Activated T-cell treated with anti-CD3 and anti-CD28 coated beads, Interleukin-2, amount 50 U/mL, for 72 hours (primary cell): Measurements from ENCODE around the gene AGBL4. TPM values are rescaled to one million over a fixed set of nuclear protein-coding genes. Genes with fewer than 3 reads are reported as not detected.

Experiments
- ATAC-seq, 2 donors: fragments of 150-1000 bp; cut with Tn5 transposase; replicated peaks in 1 of 2; 2 replicates each; pipeline ENCODE4 v1.10.0; 2021; ENCODE audit warnings: moderate library complexity in 2 of 2, mild to moderate bottlenecking in 1 of 2
- DNase-seq, 2 donors: peaks; one replicate each; pipeline ENCODE4 v3.0.0; 2021 to 2022; ENCODE audit warnings: mixed read lengths in 1 of 2
- H3K27ac Mint-ChIP-seq: one replicate; pipeline ENCODE4 v1.8.0; 2022; ENCODE audit warnings: mild to moderate bottlenecking, moderate library complexity, mixed read lengths
- H3K27me3 Mint-ChIP-seq: one replicate; pipeline ENCODE4 v1.8.0; 2022; ENCODE audit warnings: low read depth, mixed read lengths
- H3K36me3 Mint-ChIP-seq, 2 donors: one replicate each; pipeline ENCODE4 v1.8.0; 2022; ENCODE audit warnings: mixed read lengths in 2 of 2, mild to moderate bottlenecking in 1 of 2; ENCODE audit not compliant: insufficient read depth in 2 of 2
- H3K4me1 Mint-ChIP-seq: one replicate; pipeline ENCODE4 v1.8.0; 2022; ENCODE audit warnings: low read depth, mixed read lengths
- H3K4me3 Mint-ChIP-seq, 2 donors: one replicate each; pipeline ENCODE4 v1.8.0; 2022; ENCODE audit warnings: mild to moderate bottlenecking in 2 of 2, mixed read lengths in 2 of 2, moderate library complexity in 2 of 2
- H3K9me3 Mint-ChIP-seq, 2 donors: one replicate each; pipeline ENCODE4 v1.8.0; 2022; ENCODE audit warnings: mixed read lengths in 2 of 2
- total RNA-seq, 2 donors: library from RNA; stranded (reverse); gene quantifications; one replicate each; pipeline ENCODE4 v1.2.3, GENCODE V29; 2022

Gene AGBL4
- total RNA-seq, 2 donors from 2014 or later = not detected

DNA sequence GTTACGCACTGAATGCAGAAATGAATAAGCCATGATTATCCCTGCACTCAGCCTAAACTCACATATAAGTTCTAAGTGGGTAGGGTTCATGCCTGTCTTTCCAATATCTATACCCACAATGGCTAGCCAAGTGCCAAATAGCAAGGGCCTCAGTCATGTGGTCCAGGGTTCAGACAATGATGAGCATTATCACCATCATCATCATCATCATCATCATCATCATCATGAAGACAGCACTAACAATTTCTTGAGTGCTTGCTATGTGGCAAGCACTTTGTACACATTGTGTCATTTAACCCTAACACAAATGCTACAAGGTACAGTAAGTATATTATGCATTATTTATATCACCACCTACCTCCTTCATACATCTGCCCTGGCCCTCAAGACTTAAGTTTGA lies 500.0 kb downstream of the AGBL4 start:
- H3K4me1 Mint-ChIP-seq = no peaks in the 10 kb centered on the region
- no peak overlapping the region for H3K4me3 Mint-ChIP-seq
- DNase-seq (no peak), ATAC-seq (no peak)
- no peaks in the 10 kb centered on the region for H3K36me3 Mint-ChIP-seq
- no peaks in the 10 kb centered on the region for H3K27me3 Mint-ChIP-seq
- peaks cover 0 to 2% of the 10 kb centered on the region in 2 donors for H3K9me3 Mint-ChIP-seq
- H3K27ac Mint-ChIP-seq = no peak overlapping the region

- H3K4me3 Mint-ChIP-seq = no peak overlapping the region
- no peak overlapping the region for H3K27ac Mint-ChIP-seq
- peaks cover 0 to 5% of the 10 kb centered on the region in 2 donors for H3K9me3 Mint-ChIP-seq
- no peaks in the 10 kb centered on the region for H3K36me3 Mint-ChIP-seq
- no peak for ATAC-seq
- H3K27me3 Mint-ChIP-seq = no peaks in the 10 kb centered on the region
- DNase-seq = no peak
- H3K4me1 Mint-ChIP-seq = no peaks in the 10 kb centered on the region
These were observed 556.8 kb downstream of the AGBL4 start for GRCh38 chr1:49466961-49467360.

GRCh38 chr1:49465486-49466185 lies 558.1 kb downstream of the AGBL4 start:
- Mint-ChIP-seq H3K36me3 (no peaks in the 10 kb centered on the region), H3K9me3 (peaks cover 2 to 8% of the 10 kb centered on the region in 2 donors), H3K4me3 (no peak overlapping the region), H3K27ac (no peak overlapping the region), H3K4me1 (no peaks in the 10 kb centered on the region), H3K27me3 (no peaks in the 10 kb centered on the region)
- DNase-seq (no peak), ATAC-seq (no peak)

DNA sequence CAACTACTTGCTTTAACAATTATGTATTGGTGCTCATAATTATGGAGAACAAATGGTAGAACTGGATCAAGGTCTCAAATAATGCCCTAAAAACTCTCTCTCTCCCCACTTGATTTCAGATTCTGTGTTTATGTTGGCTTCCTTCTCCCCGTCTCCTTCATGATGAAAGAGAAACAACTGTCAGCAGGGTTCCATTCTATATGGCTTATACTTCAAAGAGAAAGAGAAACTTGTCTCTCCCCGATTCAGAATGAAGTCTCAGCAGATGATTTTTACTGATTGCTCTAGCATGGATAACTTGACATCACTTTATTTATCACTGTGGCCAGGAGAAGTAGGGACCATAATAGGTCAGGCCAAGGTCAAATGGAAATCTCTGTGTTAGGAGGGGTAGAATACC lies 575.6 kb downstream of the AGBL4 start:
- H3K4me3 Mint-ChIP-seq = no peak overlapping the region
- H3K36me3 Mint-ChIP-seq = no peaks in the 10 kb centered on the region
- DNase-seq (no peak), ATAC-seq (no peak)
- H3K9me3 Mint-ChIP-seq = peaks cover 4 to 7% of the 10 kb centered on the region in 2 donors
- no peaks in the 10 kb centered on the region for H3K4me1 Mint-ChIP-seq
- no peak overlapping the region for H3K27ac Mint-ChIP-seq
- no peaks in the 10 kb centered on the region for H3K27me3 Mint-ChIP-seq

DNA sequence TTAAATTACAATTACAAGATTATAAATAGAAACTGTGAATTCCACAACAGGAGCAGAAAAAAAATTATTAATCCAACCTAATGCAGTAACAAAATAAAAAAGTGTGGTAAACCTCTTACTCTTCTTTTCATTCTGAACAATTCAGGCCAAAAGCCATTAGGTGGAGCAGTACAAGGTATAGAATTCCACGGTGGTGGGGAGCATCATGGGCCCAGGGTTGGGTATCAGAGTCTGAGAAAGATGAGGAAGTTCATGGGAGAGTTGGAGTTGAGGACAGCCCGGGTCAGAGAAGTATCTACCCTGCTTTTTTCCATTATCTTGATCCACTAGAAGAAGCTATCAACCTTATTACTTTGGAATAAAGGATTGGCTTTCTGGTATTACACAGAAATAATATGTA lies 586.9 kb downstream of the AGBL4 start:
- H3K9me3 Mint-ChIP-seq = peaks cover 4 to 9% of the 10 kb centered on the region in 2 donors
- no peaks in the 10 kb centered on the region for H3K4me1 Mint-ChIP-seq
- no peak for ATAC-seq
- DNase-seq = no peak
- no peak overlapping the region for H3K4me3 Mint-ChIP-seq
- H3K27ac Mint-ChIP-seq = no peak overlapping the region
- H3K27me3 Mint-ChIP-seq = no peaks in the 10 kb centered on the region
- H3K36me3 Mint-ChIP-seq = peaks cover 0 to 2% of the 10 kb centered on the region in 2 donors

DNA sequence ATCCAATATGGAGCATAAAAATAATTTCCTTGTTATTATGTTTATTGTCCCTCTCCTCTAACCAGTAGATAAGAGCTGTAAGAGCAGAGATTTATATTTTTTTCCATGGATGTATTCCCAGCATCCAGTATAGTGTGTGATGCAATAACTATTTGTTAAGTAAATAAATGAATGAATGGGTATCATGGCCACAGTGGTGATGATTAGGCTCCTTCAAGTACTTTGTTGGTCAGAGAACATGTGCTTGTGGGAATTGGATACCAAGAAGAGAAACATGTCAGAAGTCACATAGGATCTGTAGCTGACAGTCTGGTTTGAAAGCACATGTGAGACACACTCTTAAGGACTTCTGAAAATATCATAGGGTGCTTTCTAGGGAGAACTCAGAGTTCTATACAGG lies 588.5 kb downstream of the AGBL4 start:
- H3K27me3 Mint-ChIP-seq = no peaks in the 10 kb centered on the region
- no peak overlapping the region for H3K27ac Mint-ChIP-seq
- ATAC-seq = no peak

DNA sequence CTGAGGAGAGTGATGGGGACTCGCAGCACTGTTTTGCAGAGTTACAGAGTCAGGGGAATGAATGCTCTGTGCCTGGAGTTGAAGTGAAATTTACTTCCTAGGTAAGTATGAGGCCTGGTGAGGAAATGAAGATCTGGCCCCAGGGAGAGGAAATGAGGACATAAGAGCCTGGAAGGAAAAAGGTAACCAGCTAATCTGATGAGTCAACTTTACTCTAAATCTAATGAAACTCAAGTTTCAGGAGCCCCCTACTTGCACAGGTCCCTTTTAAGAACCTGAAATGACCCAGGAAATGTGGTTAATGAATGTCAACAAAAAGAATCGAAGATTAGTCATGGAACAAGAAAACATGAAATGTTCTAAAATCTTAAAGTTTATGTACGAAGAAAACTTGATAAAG lies 599.0 kb downstream of the AGBL4 start:
- no peak overlapping the region for H3K4me3 Mint-ChIP-seq
- no peaks in the 10 kb centered on the region for H3K36me3 Mint-ChIP-seq
- DNase-seq (no peak), ATAC-seq (no peak)
- no peaks in the 10 kb centered on the region for H3K4me1 Mint-ChIP-seq
- peaks cover 6 to 10% of the 10 kb centered on the region in 2 donors for H3K9me3 Mint-ChIP-seq
- H3K27me3 Mint-ChIP-seq = no peaks in the 10 kb centered on the region
- H3K27ac Mint-ChIP-seq = no peak overlapping the region

More for the DNA sequence above, 588.5 kb downstream of the AGBL4 start:
- Mint-ChIP-seq H3K4me1 (no peaks in the 10 kb centered on the region), H3K9me3 (peaks cover 4% of the 10 kb centered on the region in 2 donors), H3K4me3 (no peak overlapping the region), H3K36me3 (no peaks in the 10 kb centered on the region)
- no peak for DNase-seq

- DNase-seq (no peak), ATAC-seq (no peak)
- Mint-ChIP-seq H3K9me3 (peaks cover 0 to 1% of the 10 kb centered on the region in 2 donors), H3K27ac (no peak overlapping the region), H3K27me3 (no peaks in the 10 kb centered on the region), H3K4me1 (no peaks in the 10 kb centered on the region), H3K4me3 (no peak overlapping the region), H3K36me3 (no peaks in the 10 kb centered on the region)
These were observed 607.0 kb downstream of the AGBL4 start for GRCh38 chr1:49416758-49417157.

DNA sequence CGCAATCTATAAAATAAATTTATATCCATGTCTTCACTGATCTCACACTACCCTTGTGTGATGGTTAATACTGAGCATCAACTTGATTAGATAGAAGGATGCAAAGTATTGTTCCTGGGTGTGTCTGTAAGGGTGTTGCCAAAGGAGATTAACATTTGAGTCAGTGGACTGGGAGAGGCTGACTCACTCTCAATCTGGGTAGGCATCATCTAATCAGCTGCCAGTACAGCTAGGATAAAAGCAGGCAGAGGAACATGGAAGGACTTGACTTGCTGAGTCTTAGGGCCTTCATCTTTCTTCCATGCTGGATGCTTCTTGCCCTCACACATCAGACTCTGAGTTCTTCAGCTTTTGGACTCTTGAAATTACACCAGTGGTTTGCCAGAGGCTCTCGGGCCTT lies 615.4 kb downstream of the AGBL4 start:
- no peak overlapping the region for H3K4me3 Mint-ChIP-seq
- peaks cover 0 to 4% of the 10 kb centered on the region in 2 donors for H3K9me3 Mint-ChIP-seq
- no peak for DNase-seq
- H3K27me3 Mint-ChIP-seq = no peaks in the 10 kb centered on the region
- no peak overlapping the region for H3K27ac Mint-ChIP-seq
- ATAC-seq = no peak
- no peaks in the 10 kb centered on the region for H3K4me1 Mint-ChIP-seq
- H3K36me3 Mint-ChIP-seq = no peaks in the 10 kb centered on the region

GRCh38 chr1:49397086-49397485 lies 626.7 kb downstream of the AGBL4 start:
- Mint-ChIP-seq H3K4me1 (no peaks in the 10 kb centered on the region), H3K36me3 (no peaks in the 10 kb centered on the region), H3K27ac (no peak overlapping the region), H3K4me3 (no peak overlapping the region), H3K27me3 (no peaks in the 10 kb centered on the region), H3K9me3 (peaks cover 0 to 2% of the 10 kb centered on the region in 2 donors)
- DNase-seq (no peak), ATAC-seq (no peak)

- Mint-ChIP-seq H3K27me3 (no peaks in the 10 kb centered on the region), H3K27ac (no peak overlapping the region), H3K4me1 (no peaks in the 10 kb centered on the region), H3K9me3 (peaks cover 2 to 6% of the 10 kb centered on the region in 2 donors), H3K4me3 (no peak overlapping the region), H3K36me3 (no peaks in the 10 kb centered on the region)
- ATAC-seq = no peak
- no peak for DNase-seq
These were observed 629.6 kb downstream of the AGBL4 start for GRCh38 chr1:49394200-49394599.

DNA sequence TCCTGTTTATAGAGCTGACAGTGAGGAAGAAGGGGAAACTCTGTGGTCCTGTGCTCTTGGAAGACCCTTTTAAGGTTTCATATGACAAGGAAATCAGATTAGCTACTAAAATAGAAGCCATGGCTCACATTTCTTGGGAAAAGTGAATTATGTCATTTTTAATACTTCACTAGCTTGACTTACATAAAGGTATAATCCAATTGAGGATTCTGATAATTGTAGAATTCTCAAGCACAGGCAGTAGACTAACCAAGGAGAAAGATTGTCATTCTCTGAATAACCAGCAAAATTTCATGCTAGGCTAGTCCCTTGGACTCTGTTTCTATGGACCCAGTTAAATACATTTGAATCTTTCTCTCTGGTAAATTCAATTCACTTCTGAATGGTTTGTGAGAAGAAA lies 634.1 kb downstream of the AGBL4 start:
- no peaks in the 10 kb centered on the region for H3K4me1 Mint-ChIP-seq
- no peak overlapping the region for H3K27ac Mint-ChIP-seq
- no peak overlapping the region for H3K4me3 Mint-ChIP-seq
- no peaks in the 10 kb centered on the region for H3K27me3 Mint-ChIP-seq
- ATAC-seq = no peak
- no peaks in the 10 kb centered on the region for H3K36me3 Mint-ChIP-seq
- no peak for DNase-seq
- H3K9me3 Mint-ChIP-seq = peaks cover 4 to 6% of the 10 kb centered on the region in 2 donors

DNA sequence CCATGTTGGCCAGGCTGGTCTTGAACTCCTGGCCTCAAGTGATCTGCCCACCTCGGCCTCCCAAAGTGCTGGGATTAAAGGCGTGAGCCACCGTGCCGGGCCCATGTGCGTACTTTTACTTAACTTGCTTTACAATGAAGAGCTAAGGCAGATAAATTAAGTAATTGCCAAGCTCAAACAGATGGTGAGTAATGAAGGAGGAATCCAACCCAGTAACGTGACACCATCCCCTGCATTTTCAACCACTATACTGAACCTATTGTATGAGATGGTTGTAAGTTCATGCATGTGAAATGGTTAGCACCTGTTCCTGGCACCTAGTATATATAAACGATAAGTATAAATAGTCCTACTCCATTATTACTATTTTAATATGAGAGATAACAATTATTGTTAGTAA lies 659.1 kb downstream of the AGBL4 start:
- Mint-ChIP-seq H3K27ac (no peak overlapping the region), H3K36me3 (no peaks in the 10 kb centered on the region), H3K9me3 (peaks cover 1 to 2% of the 10 kb centered on the region in 2 donors), H3K4me3 (no peak overlapping the region), H3K27me3 (no peaks in the 10 kb centered on the region), H3K4me1 (no peaks in the 10 kb centered on the region)
- DNase-seq (no peak), ATAC-seq (no peak)

GRCh38 chr1:49363628-49364027 lies 660.1 kb downstream of the AGBL4 start:
- ATAC-seq (no peak), DNase-seq (no peak)
- Mint-ChIP-seq H3K36me3 (no peaks in the 10 kb centered on the region), H3K4me3 (no peak overlapping the region), H3K27ac (no peak overlapping the region), H3K9me3 (peaks cover 1 to 2% of the 10 kb centered on the region in 2 donors), H3K27me3 (no peaks in the 10 kb centered on the region), H3K4me1 (no peaks in the 10 kb centered on the region)
